NCI-H446 (cell line): ENCODE measurements around the gene TBP.
A peak's percentile ranks its signal among the peaks of the same experiment; 100 is the strongest.

Experiments used
- DNase-seq, 2 experiments: peaks; one replicate each; lab custom pipeline; 2025; lab: John Stamatoyannopoulos, UW

TBP gene

DNA sequence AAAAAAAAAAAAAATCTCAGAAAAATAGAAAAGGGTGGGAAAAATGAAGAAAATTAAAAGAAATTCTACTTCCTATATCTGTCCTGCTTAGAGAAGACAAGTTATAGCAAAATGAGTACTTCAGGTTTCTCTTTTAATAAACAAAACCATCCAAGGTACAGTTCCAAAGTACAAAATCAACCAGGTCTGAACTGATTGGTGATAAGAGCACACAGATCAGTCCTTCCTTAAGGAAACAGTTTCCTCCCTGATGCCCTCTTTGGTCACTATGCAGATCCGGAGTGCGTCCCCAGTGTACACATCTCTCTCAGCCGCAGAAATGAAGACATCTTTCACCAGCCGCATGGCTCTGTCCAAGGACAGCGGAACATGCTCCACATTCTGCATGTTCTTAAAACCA is 19.2 kb upstream of the TBP start:
- DNase-seq: no peak

- no peak for DNase-seq
These were observed 17.5 kb upstream of the TBP start for GRCh38 chr6:170536671-170537070.

GRCh38 chr6:170537329-170537728 is 16.8 kb upstream of the TBP start:
- DNase-seq: no peak

DNA sequence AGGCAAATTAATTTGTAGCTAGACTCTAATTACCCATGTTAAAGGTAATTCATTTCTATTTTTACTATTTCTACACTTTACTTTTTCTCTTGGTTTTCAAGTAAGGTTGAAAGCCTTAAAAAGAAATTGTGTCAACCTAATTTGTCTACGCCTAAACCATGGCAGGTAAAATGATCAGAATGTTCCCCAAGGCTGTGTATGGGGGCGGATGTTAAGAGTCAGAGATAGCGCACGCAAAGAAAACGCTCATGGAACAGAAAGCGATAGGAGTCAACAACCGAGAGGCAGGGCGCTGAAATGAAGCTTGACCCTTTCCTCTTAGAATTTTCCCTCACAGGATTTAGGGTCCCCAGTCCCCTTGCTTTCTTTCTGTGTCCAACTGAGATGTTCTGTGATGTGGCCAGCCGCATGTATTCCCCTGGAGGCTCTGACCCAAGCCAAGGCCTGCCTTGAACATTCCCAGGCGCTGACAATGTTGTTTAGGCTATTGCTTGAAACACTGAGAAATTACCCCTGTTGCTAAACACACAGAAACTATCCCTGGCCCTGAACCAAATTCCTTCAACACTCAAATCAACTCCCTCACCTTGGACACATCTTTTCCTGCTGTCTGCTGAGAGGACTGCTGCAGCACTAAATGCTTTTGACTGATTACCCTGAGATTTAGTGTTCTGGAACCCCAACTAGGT is 12.0 kb upstream of the TBP start:
- no peak for DNase-seq

GRCh38 chr6:170545405-170545804 is 8.8 kb upstream of the TBP start:
- no peak for DNase-seq

DNA sequence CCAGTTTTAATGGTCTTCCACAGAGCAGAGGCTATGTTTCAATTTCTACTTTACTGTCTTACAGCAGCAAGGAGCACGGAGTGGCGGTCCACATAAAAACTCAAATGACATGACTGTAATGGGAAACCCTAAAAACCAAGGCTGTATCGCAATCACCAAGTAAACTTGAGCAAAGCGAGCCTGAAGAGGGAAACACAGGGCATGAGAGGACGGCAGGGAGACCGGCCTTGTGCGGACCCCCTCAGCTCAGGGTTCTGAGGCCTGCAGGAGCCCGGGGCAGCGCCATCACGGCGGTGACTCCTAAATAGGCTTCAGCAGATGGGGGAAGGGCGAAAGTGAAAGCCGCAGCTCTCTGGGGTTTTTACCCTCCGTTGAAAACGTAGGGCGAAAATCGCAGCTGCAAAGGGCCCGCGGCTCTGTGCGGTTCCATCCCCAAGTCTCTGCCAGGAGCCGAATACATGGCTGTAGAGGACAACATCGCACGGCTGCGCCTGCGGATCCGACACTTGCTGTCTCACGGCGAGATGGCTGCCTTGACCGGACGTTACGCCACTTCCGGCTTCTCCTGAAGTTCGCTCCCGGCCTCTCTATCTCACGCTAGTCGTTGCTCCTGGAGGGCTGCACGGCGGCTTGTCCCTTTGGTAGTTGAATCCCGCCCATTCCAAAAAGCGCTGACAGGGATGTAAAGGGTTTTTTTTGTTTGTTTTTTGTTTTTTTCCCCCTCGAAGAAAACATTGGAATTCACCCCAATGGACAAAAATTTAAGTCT is 1.2 kb upstream of the TBP start, which contains the start of gene PSMB1:
PSMB1 (minus strand) TSS at position 543 of the 769 bp plus-strand sequence; CDS start at position 478, 65 bp downstream.
- peak; percentile 74 to 87 for DNase-seq

- peak in 1 of 2 experiments; percentile 29 for DNase-seq
These were observed 596 bp upstream of the TBP start for GRCh38 chr6:170553534-170554012.

GRCh38 chr6:170554796-170555137 is 598 bp downstream of the TBP start:
- DNase-seq: no peak

DNA sequence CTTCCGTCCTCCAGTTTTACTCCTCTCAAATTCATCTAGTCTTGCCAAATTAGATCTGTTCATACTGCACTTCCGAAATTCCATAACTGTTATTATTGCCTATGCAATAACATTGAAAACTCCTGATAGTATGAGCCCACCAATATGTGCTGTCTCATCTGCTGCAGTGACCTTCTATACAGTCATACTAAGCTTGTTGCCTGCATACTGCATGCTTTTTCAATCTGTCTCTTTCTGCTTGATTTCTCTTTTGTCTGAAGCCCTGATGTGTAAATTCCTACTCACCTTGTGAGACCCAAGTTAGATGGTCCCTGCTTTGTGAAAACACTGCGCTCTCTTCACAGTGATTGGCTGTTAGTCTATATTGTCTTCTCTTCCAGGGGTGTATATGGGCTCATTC is 1.1 kb downstream of the TBP start:
- no peak for DNase-seq

- DNase-seq: no peak
These were observed 7.4 kb downstream of the TBP start for GRCh38 chr6:170561555-170561954.

DNA sequence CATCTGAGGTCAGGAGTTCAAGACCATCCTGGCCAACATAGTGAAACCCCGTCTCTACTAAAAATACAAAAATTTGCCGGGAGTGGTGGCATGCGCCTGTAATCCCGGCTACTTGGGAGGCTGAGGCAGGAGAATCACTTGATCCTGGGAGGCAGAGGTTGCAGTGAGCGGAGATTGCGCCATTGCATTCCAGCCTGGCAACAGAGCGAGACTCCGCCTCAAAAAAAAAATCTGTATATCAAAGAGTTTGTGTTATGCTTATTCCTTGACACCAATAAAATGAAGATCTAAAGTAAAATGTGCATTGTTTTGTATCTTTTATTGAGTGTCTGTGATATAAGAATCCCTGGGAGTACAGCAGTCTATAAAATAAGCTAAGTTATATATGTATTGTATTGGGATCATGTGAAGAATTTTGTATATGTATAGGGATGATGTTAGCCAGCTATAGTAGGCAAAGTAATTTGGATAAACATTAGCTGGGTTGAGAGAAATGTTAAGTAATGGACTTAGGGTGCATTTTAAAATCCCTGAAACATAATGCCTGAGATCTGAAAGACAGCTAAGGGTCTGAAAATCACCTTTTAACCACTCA is 10.9 kb downstream of the TBP start:
- no peak for DNase-seq

- DNase-seq: no peak
These were observed 18.7 kb downstream of the TBP start for GRCh38 chr6:170572704-170573466.

GRCh38 chr6:170575250-170575649 is 21.1 kb downstream of the TBP start:
- DNase-seq: no peak

DNA sequence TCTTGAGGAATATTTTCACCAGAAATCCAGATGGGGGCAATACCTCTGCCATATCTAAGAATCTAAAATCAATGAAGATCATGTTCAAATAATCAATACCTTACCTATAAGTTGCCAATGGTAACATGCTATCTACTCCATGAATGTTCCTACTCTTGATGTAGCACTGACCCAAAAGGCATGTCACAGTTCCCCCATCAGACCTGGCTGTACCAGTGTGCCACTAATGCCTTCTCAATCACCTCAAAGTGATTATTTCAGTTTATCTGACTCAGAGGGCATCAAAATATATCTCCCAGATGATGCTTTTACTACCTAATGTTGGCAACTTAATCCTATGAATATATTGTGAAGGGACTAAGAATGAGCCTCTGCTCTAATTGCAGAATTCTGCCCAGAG is 24.7 kb downstream of the TBP start:
- no peak for DNase-seq

DNA sequence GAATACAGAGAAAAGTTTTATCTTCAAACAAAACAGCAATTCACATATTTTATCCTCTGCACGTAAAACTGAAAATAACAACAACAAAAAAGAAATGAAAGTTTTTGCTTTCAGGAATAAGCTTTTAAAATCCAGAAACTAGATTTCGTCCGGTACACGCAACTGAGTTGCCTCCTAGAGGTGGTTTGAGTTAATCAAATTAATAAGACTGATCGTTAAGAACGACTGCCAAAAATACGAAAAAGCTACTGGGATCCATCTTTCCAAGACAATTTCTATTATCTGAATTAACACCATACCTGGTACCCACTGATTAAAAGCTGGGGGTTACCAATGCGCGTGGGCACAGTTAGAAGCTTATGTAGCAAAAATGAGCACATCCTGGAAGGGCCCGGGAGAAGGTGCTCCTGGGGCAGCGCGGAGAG is 29.6 kb downstream of the TBP start:
- no peak for DNase-seq

DNA sequence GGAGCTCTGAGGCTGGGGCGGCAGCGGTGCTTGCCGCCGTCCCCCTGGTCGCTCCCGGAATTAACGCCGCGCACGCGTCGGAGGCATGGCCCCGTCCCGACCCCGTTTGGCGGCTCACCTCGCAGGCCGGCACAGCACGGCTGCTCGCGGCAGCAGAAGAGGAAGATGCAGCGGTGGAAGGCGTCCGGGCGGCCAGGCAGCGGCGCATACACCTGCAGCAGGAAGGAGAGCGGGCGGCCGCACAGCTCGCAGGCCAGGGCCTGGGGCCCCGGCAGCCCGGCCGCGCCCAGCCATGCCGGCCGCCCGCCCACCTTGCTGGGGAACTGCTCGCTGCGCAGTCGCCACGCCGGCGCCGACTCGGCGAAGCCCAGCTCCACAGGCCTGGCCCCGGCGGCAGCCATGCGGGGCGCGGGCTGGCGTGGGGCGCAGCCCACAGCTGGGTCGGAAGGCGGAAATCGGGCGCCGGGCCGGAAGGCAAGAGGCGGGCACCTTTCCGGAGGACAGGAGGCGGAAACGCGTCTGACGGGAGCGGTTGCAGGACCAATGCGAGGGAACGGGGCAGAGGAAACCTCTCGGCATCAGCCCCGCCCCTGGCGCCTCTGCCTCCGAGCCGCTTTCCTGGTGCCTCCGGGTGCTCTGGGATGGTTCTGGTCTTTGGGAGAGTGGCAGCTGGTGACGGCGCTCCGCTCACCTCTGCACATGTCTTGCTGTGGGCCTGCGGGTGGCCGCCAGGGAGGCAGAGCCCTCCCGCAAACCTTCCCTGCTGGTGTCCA is 30.2 kb downstream of the TBP start, which contains the start of gene PDCD2:
PDCD2 (minus strand) TSS at position 457 of the 773 bp plus-strand sequence; CDS start at position 401, 56 bp downstream.
- DNase-seq: peak; percentile 39 to 91

- DNase-seq: no peak
These were observed 30.9 kb downstream of the TBP start for GRCh38 chr6:170584954-170585498.

DNA sequence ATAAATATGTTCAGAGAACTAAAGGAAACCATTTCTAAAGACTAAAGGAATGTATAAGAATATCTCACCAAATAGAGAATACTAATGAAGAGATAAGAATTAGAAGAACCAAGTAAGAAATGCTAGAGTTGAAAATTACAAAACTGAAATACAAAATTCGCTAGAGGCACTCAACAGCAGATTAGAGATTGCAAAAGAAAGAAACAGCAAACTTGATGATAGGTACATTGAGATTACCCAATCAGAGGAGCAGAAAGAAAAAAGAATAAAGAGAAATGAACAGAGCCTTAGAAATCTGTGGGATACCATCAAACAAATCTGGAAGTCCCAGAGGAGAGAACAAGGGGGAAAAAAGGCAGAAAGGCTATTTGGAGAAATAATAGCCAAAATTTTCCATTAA is 36.6 kb downstream of the TBP start:
- no peak for DNase-seq

GRCh38 chr6:170596426-170596825 is 42.3 kb downstream of the TBP start:
- DNase-seq: no peak

GRCh38 chr6:170597278-170597677 is 43.1 kb downstream of the TBP start:
- DNase-seq: no peak
